ENCODE results near the gene FBRSL1. TPM values are rescaled to one million over a fixed set of nuclear protein-coding genes. Genes with fewer than 3 reads are reported as not detected.

FBRSL1 gene
- total and polyA plus RNA-seq, 10 donors, result 14.3 to 161 (median 49.8) TPM

DNA sequence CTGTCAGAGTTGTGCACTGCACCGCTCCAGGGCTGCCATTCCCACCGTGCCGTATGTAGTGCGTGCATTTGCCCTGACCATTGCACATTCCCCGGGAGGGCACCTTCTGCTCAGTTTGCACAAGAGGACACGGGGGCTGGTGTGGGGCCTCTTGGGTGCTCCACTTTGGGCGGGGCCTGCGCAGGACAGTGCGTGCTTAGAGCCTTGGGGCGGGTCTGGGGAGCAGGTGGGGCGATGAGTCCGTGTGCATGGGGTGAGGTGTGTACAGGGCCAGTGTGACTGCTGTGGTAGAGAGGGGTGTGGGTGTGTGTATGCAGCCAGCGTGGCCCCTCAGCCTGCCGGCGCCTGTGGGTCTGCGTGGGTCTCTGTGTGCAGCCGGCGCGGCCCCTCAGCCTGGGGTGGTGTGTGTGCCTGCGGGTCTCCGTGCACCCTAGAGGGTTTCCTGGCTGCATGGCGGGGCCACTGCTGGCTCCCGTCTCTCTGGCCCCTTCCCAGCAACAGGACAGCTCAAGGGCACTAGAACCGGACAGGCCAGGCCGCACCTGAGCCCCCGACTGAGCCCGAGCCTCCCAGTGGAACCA, 31.9 kb downstream of the FBRSL1 start:
- WGBS, 5 donors, result 87 to 98% (median 90%) methylated on average over 8 to 27 of the region's 27 CpGs
- DNase-seq, result no peak
- Histone ChIP-seq H3K27me3 (replicated peaks in 1 of 7) (no peaks in the 10 kb centered on the region), H3K4me1 (peaks cover 4 to 53% (median 32%) of the 10 kb centered on the region in 6 donors), H3K4me3 (no peak overlapping the region), H3K27ac (no peak overlapping the region), H3K36me3 (peaks cover 0 to 51% (median 4%) of the 10 kb centered on the region in 6 donors), H3K9me3 (peaks cover 0 to 8% (median 2%) of the 10 kb centered on the region in 8 donors)
- intact Hi-C loops (cut with DNase I; ENCODE audit: low total_unique reads), result loop anchor here (2.0 kb wide), 1 partner anchor 107 kb away; no protein-coding TSS in a partner anchor
- TF ChIP-seq POLR2A (IDR thresholded peaks at IDR 0.05) (no peak), POLR2AphosphoS5 (IDR thresholded peaks at IDR 0.05) (no peak)
- TF ChIP-seq, protein P1, sequence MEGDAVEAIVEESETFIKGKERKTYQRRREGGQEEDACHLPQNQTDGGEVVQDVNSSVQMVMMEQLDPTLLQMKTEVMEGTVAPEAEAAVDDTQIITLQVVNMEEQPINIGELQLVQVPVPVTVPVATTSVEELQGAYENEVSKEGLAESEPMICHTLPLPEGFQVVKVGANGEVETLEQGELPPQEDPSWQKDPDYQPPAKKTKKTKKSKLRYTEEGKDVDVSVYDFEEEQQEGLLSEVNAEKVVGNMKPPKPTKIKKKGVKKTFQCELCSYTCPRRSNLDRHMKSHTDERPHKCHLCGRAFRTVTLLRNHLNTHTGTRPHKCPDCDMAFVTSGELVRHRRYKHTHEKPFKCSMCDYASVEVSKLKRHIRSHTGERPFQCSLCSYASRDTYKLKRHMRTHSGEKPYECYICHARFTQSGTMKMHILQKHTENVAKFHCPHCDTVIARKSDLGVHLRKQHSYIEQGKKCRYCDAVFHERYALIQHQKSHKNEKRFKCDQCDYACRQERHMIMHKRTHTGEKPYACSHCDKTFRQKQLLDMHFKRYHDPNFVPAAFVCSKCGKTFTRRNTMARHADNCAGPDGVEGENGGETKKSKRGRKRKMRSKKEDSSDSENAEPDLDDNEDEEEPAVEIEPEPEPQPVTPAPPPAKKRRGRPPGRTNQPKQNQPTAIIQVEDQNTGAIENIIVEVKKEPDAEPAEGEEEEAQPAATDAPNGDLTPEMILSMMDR (IDR thresholded peaks at IDR 0.05 in 8 of 11, conservative IDR thresholded peaks at IDR 0.05 in 3 of 11), result no peak

DNA sequence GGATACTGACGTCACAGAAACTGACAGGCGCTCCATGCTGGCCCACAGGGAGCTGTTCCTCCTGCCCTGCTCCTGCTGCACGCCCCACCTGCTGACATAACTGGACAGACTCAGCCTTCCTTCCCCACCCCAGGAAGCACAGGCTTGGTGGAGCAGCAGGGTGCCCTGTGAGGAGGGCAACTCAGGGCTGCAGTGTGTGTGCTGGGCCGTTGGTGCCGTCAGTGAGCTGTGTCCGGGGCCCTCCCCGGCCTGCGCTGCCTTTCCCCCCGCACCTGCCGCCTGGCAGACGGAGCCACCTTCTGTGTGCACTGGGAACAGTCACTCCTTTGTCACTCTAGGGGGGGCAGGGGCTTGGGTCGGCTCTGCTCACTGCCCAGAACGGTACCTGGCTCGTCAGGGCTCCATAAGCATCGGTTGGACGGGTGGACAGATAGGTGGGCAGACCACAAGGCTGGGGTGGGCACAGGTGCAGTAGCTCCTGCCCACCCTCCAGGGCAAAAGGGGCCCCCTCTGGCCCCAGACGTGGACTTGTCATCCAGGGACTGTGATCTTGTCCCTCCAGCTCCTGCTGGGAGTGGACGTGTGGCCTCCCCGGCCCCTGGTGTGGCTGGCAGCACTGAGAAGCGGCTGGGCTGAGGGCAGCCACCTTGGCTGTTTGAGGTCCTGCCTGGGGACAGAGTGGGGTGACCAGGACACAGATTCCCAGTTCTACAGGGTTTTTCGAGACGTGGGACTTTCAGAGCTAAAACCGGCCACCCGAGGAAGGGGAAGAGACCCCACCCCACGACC, 32.8 kb downstream of the FBRSL1 start:
- Histone ChIP-seq H3K9me3 (peaks cover 0 to 8% (median 2%) of the 10 kb centered on the region in 8 donors), H3K27ac (no peak overlapping the region), H3K4me3 (no peak overlapping the region), H3K27me3 (replicated peaks in 1 of 7) (no peaks in the 10 kb centered on the region), H3K36me3 (peaks cover 0 to 53% (median 4%) of the 10 kb centered on the region in 6 donors), H3K4me1 (peaks cover 4 to 53% (median 32%) of the 10 kb centered on the region in 6 donors)
- TF ChIP-seq POLR2AphosphoS5 (IDR thresholded peaks at IDR 0.05) (peak in 1 of 3 donors; percentile 2), POLR2A (IDR thresholded peaks at IDR 0.05) (no peak)
- intact Hi-C loops (cut with DNase I; ENCODE audit: low total_unique reads), result loop anchor here (2.0 kb wide), 1 partner anchor 108 kb away; no protein-coding TSS in a partner anchor
- 76 to 86% (median 82%) methylated on average over 18 to 25 of the region's 25 CpGs for WGBS, 5 donors
- no peak for DNase-seq

DNA sequence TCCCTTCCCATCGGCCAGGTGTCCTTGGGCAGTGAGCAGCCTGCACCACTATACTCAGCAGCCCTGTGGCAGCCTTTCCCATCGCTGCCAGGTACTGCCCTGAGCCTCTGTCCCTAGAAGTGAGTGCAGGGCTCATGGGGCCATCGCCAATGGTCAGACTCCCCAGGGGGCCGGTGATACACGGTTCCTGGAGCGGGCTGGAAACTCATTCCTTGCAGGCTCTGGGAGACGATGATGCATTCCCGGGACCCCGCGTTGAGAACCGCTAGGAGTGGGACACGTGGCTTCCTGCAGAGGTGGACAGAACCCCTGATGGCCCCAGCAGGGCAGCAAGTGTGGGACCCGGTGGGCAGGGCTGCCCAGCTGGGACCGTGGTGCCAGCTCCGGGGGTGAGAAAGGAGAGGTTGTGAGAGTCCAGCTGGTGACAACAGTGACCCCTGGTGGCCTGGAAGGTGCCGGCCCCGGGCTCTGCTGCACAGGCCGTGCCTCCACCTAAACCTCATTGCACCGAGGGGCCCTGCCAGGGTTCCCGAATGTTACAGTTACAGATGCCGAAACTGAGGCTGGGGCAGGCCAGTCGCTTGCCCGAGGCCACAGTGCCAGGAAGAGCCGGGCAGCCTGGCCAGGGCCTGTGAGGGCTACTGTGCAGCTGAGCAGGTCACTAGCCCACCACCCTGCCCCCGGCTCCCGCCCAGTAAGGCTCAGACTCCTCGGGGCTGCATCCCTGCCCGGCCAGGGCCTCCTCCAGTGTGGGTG, 33.8 kb downstream of the FBRSL1 start:
- Histone ChIP-seq H3K4me1 (peaks cover 4 to 53% (median 32%) of the 10 kb centered on the region in 6 donors), H3K9me3 (peaks cover 0 to 7% (median 2%) of the 10 kb centered on the region in 8 donors), H3K36me3 (peaks cover 0 to 53% (median 4%) of the 10 kb centered on the region in 6 donors), H3K4me3 (no peak overlapping the region), H3K27ac (no peak overlapping the region), H3K27me3 (replicated peaks in 1 of 7) (no peaks in the 10 kb centered on the region)
- WGBS, 5 donors, result 42 to 54% (median 50%) methylated on average over 10 to 28 of the region's 28 CpGs
- TF ChIP-seq POLR2AphosphoS5 (IDR thresholded peaks at IDR 0.05) (peak in 2 of 3 donors; percentile 21 to 45), POLR2A (IDR thresholded peaks at IDR 0.05) (no peak)
- TF ChIP-seq, protein P1 (IDR thresholded peaks at IDR 0.05 in 8 of 11, conservative IDR thresholded peaks at IDR 0.05 in 3 of 11), result peak; percentile 70 to 97 (median 93)
- peak; percentile 94 for DNase-seq
- intact Hi-C loops (cut with DNase I; ENCODE audit: low total_unique reads), result loop anchor here (2.0 kb wide), 1 partner anchor 109 kb away; no protein-coding TSS in a partner anchor

DNA sequence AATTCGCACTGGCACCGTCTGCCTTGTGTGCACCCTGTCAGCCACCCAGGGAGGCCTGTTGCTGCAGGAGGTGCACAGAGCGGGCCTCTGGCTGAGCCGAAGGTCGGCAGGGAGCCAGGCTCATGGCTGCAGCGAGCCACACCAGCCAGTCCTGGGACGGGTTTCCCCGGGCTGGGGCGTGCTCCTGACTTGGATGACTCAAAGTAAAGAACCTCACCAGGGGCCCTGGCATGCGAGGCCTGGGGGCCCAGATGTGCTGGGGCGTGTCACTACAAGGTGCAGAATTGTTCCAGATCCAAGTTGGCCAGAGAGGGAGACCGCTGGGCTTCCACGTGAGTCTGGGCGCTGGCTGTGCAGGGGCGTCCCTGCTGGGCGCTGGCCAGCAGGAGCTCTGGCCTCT, 34.5 kb downstream of the FBRSL1 start:
- DNase-seq, result no peak
- H3K27ac ChIP-seq, result no peak overlapping the region
- no peak overlapping the region for H3K4me3 ChIP-seq
- peaks cover 0 to under 1% (median 0%) of the 10 kb centered on the region in 8 donors for H3K9me3 ChIP-seq
- peaks cover 4 to 53% (median 32%) of the 10 kb centered on the region in 6 donors for H3K4me1 ChIP-seq
- TF ChIP-seq, protein P1 (IDR thresholded peaks at IDR 0.05 in 8 of 11, conservative IDR thresholded peaks at IDR 0.05 in 3 of 11), result no peak
- TF ChIP-seq POLR2A (IDR thresholded peaks at IDR 0.05) (no peak), POLR2AphosphoS5 (IDR thresholded peaks at IDR 0.05) (no peak)
- H3K27me3 ChIP-seq (replicated peaks in 1 of 7), result no peaks in the 10 kb centered on the region
- WGBS, 5 donors, result 87 to 93% (median 91%) methylated on average over 10 to 16 of the region's 16 CpGs
- intact Hi-C loops (cut with DNase I; ENCODE audit: low total_unique reads), result no loop called here
- peaks cover 0 to 53% (median 4%) of the 10 kb centered on the region in 6 donors for H3K36me3 ChIP-seq
